GM12865 (cell line): ENCODE measurements around the gene LDLRAD4.

Experiments used
- DNase-seq: peaks from one replicate; pipeline ENCODE4 v3.0.0; 2010; ENCODE audit warnings: low read depth
- H3K4me3 ChIP-seq: 2 replicates; pipeline ENCODE4 v1.5.1; 2011; ENCODE audit warnings: mild to moderate bottlenecking, low read depth, low read length, control low read depth
- CTCF ChIP-seq: IDR thresholded peaks from 2 replicates; pipeline ENCODE4 v1.5.1; 2011; ENCODE audit warnings: low read length, control low read depth, low read depth, inconsistent platforms; ENCODE audit not compliant: insufficient read depth; ENCODE audit errors: missing control alignments

Gene LDLRAD4

GRCh38 chr18:13615432-13615861 lies 396.9 kb downstream of the LDLRAD4 start:
- DNase-seq, result peak; percentile 64
- TF ChIP-seq CTCF, result no peak
- H3K4me3 ChIP-seq, result peak overlapping the region; percentile 51

DNA sequence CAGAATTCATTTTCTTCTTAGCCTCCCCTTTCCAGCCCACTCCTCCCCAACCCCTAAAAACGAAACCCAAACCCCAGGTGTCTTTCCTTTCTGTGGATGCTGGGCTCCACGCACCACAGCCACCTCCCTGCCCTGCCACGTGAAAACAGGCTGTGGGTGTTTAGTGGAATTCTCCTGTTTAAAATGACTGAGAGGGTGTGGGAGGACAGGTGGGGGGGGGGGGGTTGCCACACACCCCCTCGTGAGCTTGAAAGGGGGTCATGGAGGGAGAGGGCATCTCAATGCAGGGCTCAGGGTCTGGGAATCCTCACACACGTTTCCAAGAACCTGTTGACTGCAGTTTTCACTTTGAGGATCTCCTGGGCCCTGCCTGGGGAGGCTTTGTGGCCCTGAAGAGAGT lies 397.5 kb downstream of the LDLRAD4 start:
- TF ChIP-seq CTCF, result no peak
- DNase-seq, result no peak
- H3K4me3 ChIP-seq, result peak overlapping the region; percentile 51

GRCh38 chr18:13616525-13617035 lies 398.0 kb downstream of the LDLRAD4 start:
- peak; percentile 18 for DNase-seq
- no peak for TF ChIP-seq CTCF
- peak overlapping the region; percentile 51 for H3K4me3 ChIP-seq

- H3K4me3 ChIP-seq, result no peak overlapping the region
- DNase-seq, result no peak
- TF ChIP-seq CTCF, result no peak
Observed at GRCh38 chr18:13617826-13618515, 399.4 kb downstream of the LDLRAD4 start.

GRCh38 chr18:13618760-13619438 lies 400.3 kb downstream of the LDLRAD4 start:
- H3K4me3 ChIP-seq, result no peak overlapping the region
- no peak for DNase-seq
- TF ChIP-seq CTCF, result no peak

GRCh38 chr18:13619505-13620205 lies 401.1 kb downstream of the LDLRAD4 start:
- TF ChIP-seq CTCF, result no peak
- DNase-seq, result no peak
- no peak overlapping the region for H3K4me3 ChIP-seq
